BLaER1 treated with 17β-estradiol and CSF1 and Interleukin-3, amounts not matched to agents 10 nM and 100 nM (cell line): Measurements from ENCODE around the gene PRDM13.

ENCODE experiments used
- H3K27ac ChIP-seq, 11 experiments: shearing (Covaris generic); formaldehyde crosslinking; 2 replicates each; pipeline ENCODE4 v1.8.1; 2022
- H3K27me3 ChIP-seq, 11 experiments: shearing (Covaris generic); formaldehyde crosslinking; 2 replicates each; pipeline ENCODE4 v1.8.1; 2022
- H3K36me3 ChIP-seq, 11 experiments: shearing (Covaris generic); formaldehyde crosslinking; 2 replicates each; pipeline ENCODE4 v1.8.1; 2022
- H3K4me1 ChIP-seq, 10 experiments: shearing (Covaris generic); formaldehyde crosslinking; 2 replicates each; pipeline ENCODE4 v1.8.1; 2022
- H3K4me2 ChIP-seq, 11 experiments: shearing (Covaris generic); formaldehyde crosslinking; 2 replicates each; pipeline ENCODE4 v1.8.1; 2022
- H3K4me3 ChIP-seq, 10 experiments: shearing (Covaris generic); formaldehyde crosslinking; 2 replicates each; pipeline ENCODE4 v1.8.1; 2022
- H3K9ac ChIP-seq, 11 experiments: shearing (Covaris generic); formaldehyde crosslinking; 2 replicates each; pipeline ENCODE4 v1.8.1; 2022
- H3K9me3 ChIP-seq, 11 experiments: shearing (Covaris generic); formaldehyde crosslinking; replicated peaks in 1 of 11; 2 replicates each; pipeline ENCODE4 v1.8.1; 2022
- H4K20me1 ChIP-seq, 11 experiments: shearing (Covaris generic); formaldehyde crosslinking; 2 replicates each; pipeline ENCODE4 v1.8.1; 2022
- Cebpa-rat ChIP-seq, 11 experiments: shearing (Covaris generic); IDR thresholded peaks; 2 replicates each; pipeline ENCODE4 v1.8.1; 2022

Gene PRDM13

DNA sequence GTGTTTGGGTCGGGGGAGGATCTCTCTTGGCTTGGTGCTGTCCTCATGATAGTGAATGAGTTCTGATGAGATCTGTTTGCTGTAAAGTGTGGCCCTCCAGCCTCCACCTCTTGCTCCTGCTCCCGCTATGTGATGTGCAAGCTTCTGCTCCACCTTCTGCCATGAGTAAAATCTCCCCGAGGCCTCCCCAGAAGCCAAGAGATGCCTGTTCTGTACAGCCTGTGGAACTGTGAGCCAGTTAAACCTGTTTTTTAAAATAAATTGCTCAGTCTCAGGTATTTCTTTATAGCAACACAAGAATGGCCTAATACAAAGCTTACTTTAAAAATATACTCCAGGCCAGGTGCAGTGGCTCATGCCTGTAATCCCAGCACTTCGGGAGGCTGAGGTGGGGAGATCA is 26.9 kb upstream of the PRDM13 start:
- no peak for TF ChIP-seq Cebpa-rat (IDR thresholded peaks at IDR 0.05)

DNA sequence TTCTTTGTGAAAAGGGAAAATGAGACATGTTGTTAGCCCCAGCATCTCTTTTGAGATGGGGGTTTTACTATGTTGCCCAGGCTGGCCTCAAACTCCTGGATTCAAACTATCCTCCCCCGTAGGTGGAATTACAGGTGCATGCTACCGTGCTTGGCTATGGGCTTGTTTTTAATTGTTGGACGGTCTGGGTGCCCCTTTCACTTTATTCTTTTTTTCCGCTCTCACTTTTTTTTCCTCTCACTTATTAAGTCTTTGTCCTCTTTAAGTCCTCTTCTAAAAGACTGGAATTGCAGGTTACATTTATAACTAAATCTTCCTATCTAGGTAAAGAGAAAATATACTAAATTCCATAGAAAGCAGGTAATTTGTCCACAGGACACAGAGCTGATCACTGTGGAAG is 18.8 kb upstream of the PRDM13 start:
- Histone ChIP-seq H3K4me1 (peaks cover 0 to 11% (median 4%) of the 10 kb centered on the region in 10 experiments; a peak in 7 of 20 replicates), H3K36me3 (no peaks in the 10 kb centered on the region), H3K4me3 (no peak overlapping the region), H3K27me3 (peaks cover 43 to 68% (median 55%) of the 10 kb centered on the region in 11 experiments), H3K4me2 (no peak overlapping the region), H3K9ac (no peak overlapping the region), H3K9me3 (peaks cover 0 to 9% (median 0%) of the 10 kb centered on the region in 11 experiments; a peak in 5 of 22 replicates), H4K20me1 (peaks cover 0 to 12% (median 0%) of the 10 kb centered on the region in 11 experiments; a peak in 3 of 22 replicates), H3K27ac (no peak overlapping the region)
- no peak for TF ChIP-seq Cebpa-rat (IDR thresholded peaks at IDR 0.05)

More for the DNA sequence above, 26.9 kb upstream of the PRDM13 start:
- peaks cover 0 to 5% (median 0%) of the 10 kb centered on the region in 11 experiments; a peak in 1 of 22 replicates for H3K27me3 ChIP-seq
- no peaks in the 10 kb centered on the region for H3K36me3 ChIP-seq
- no peaks in the 10 kb centered on the region for H3K9me3 ChIP-seq
- H3K4me3 ChIP-seq, result no peak overlapping the region
- H3K27ac ChIP-seq, result no peak overlapping the region
- H3K9ac ChIP-seq, result no peak overlapping the region
- H3K4me2 ChIP-seq, result no peak overlapping the region
- H4K20me1 ChIP-seq, result no peaks in the 10 kb centered on the region
- no peaks in the 10 kb centered on the region for H3K4me1 ChIP-seq

DNA sequence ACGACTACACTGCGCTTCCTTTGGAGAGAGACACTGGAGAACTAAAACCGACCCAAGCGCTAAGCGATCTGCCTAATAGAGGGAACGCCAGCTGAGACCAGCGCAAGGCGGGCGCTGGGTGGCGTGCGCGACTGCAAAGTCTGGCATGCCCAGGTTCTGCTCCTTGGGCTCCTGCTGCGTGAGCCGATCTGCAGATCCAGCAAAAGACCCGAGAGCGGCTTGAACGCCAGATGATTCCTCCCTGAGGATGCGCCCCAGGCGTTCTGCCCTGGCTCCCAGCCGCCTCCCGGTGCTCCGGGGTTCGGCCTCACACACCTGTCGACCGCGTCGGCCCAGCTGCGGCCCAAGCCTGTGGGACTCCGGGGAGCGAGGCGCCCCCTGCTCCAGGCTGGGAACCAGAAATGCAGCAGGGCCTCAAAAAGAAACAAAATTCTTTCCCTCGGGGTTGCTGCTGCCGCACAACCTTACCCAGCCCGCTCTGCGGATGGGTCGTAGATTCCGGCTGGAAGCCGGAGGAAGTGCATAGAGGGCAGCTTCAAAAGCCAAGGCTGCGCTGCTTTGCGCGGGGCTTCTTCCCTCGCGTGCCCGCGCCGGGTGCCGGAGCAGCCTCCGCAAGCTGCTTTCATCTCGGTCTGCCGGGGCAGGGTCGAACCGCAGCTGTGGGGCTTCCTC is 17.9 kb upstream of the PRDM13 start:
- Histone ChIP-seq H3K9ac (peak overlapping the region; percentile 1 to 74 (median 61); a peak in 20 of 22 replicates), H3K9me3 (peaks cover 0 to 9% (median 0%) of the 10 kb centered on the region in 11 experiments; a peak in 5 of 22 replicates), H3K27ac (peak overlapping the region in 3 of 11 experiments; percentile 3 to 19 (median 5); a peak in 1 of 22 replicates), H3K4me2 (peak overlapping the region; percentile 87 to 100 (median 96)), H4K20me1 (peaks cover 0 to 12% (median 0%) of the 10 kb centered on the region in 11 experiments; a peak in 3 of 22 replicates), H3K27me3 (peaks cover 44 to 74% (median 63%) of the 10 kb centered on the region in 11 experiments), H3K36me3 (no peaks in the 10 kb centered on the region), H3K4me1 (peaks cover 0 to 15% (median 6%) of the 10 kb centered on the region in 10 experiments; a peak in 8 of 20 replicates), H3K4me3 (peak overlapping the region; percentile 59 to 77 (median 66))
- TF ChIP-seq Cebpa-rat (IDR thresholded peaks at IDR 0.05), result no peak

DNA sequence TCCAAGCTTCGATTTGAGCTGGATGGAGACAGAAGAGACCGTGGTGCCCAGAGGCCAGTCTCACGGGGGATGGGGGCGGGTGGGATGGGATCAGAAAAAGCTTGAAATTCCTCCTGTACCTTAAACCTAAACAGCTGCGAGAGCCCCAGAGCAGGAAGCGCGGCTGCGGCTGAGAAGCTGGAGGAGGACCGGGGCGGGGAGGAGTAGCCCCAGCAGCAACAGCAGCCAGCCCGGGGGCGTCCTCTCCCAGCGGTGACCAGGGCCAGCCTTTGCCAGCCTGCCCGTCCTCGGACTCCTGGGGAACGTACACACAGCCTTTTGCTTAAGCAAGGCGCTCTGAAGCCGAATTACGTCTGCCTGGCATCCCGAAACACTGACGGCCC is 17.4 kb upstream of the PRDM13 start:
- peak overlapping the region; percentile 87 to 100 (median 96) for H3K4me2 ChIP-seq
- H4K20me1 ChIP-seq, result peaks cover 0 to 12% (median 0%) of the 10 kb centered on the region in 11 experiments; a peak in 3 of 22 replicates
- H3K27ac ChIP-seq, result no peak overlapping the region
- peaks cover 0 to 9% (median 2%) of the 10 kb centered on the region in 11 experiments; a peak in 7 of 22 replicates for H3K9me3 ChIP-seq
- H3K9ac ChIP-seq, result peak overlapping the region in 9 of 11 experiments; percentile 51 to 74 (median 63); a peak in 17 of 22 replicates
- H3K36me3 ChIP-seq, result no peaks in the 10 kb centered on the region
- peaks cover 0 to 15% (median 6%) of the 10 kb centered on the region in 10 experiments; a peak in 8 of 20 replicates for H3K4me1 ChIP-seq
- peaks cover 44 to 75% (median 67%) of the 10 kb centered on the region in 11 experiments for H3K27me3 ChIP-seq
- TF ChIP-seq Cebpa-rat (IDR thresholded peaks at IDR 0.05), result no peak
- peak overlapping the region; percentile 59 to 77 (median 66) for H3K4me3 ChIP-seq

DNA sequence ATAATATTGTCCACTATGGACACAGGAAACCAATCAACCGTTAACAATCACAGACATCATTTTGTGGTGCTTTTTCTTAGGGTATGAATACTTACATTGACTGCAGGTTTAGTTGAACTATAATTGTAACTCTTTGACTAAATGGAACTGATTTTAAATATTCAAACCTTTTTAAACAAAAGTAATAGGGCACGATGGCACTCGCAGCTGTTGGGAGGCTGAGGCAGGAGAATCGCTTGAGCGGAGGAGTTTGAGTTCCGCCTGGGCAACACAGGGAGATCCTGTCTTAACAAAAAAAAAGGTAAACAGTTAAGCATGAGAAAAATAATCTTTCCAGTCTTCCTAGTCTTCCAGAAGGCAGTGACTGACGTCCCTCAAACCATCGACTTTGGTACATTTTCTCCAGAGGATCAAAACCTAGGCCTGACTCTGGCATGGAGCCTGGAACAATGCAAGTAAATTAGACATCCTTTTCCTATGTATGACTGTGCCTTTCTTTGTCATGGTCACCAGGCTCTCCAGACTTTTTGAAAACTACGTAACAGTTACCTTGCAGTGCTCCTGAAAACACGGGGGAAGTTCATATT is 16.6 kb upstream of the PRDM13 start:
- H3K27me3 ChIP-seq, result peaks cover 44 to 75% (median 67%) of the 10 kb centered on the region in 11 experiments
- H3K27ac ChIP-seq, result no peak overlapping the region
- H3K4me1 ChIP-seq, result peaks cover 0 to 15% (median 6%) of the 10 kb centered on the region in 10 experiments; a peak in 8 of 20 replicates
- H3K9me3 ChIP-seq, result peaks cover 0 to 9% (median 6%) of the 10 kb centered on the region in 11 experiments; a peak in 9 of 22 replicates
- H3K9ac ChIP-seq, result no peak overlapping the region
- TF ChIP-seq Cebpa-rat (IDR thresholded peaks at IDR 0.05), result no peak
- H3K4me3 ChIP-seq, result no peak overlapping the region
- no peaks in the 10 kb centered on the region for H3K36me3 ChIP-seq
- peaks cover 0 to 12% (median 0%) of the 10 kb centered on the region in 11 experiments; a peak in 3 of 22 replicates for H4K20me1 ChIP-seq
- H3K4me2 ChIP-seq, result peak overlapping the region in 2 of 11 experiments; percentile 96 to 98; a peak in 2 of 22 replicates

DNA sequence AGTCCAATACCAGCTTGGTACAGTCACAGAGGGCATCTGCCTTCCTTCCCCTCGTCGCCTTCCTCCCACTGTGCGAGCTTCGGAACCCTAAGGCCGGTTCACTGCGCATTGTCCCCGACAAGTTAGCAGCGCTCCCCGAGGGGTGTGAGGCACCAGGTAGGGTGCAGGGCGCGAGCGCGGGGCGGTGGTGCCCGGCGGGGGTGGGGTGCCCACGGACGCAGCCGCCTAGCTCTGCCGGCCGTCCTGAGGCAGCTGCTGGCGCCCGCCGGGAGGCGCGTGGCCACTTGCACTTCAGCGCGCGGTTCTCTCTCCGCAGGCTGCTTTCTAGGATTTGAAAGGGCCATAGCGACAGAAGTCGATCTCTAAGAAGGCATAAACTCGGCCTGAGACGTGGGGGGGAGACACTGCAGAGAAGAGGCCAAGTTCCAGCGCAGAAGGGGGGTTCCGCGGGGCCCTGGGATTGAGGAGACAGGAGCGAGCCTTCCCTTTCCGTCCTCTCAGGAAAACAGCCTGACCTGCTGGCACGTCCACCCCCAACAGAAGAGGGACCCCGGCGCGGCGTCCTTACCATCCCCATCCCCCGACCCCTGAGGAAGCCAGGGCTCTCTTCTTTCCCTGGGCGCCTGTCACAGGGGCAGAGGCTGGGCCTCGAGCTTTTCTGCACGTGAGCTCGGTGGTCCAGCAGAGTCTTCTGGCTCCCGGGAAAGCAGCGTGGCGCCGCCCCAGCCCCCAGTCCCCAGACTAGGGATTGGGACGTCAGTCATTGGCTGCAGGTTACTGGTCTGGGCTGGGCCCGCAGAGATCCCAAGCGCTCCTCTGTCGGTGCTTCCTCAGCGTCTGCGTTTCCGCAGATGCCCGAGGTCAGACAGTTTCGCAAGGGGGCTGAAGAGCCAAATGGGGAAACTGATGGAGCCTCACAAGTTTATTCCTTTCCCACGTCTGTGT is 15.6 kb upstream of the PRDM13 start:
- H3K27me3 ChIP-seq, result peaks cover 44 to 76% (median 68%) of the 10 kb centered on the region in 11 experiments

DNA sequence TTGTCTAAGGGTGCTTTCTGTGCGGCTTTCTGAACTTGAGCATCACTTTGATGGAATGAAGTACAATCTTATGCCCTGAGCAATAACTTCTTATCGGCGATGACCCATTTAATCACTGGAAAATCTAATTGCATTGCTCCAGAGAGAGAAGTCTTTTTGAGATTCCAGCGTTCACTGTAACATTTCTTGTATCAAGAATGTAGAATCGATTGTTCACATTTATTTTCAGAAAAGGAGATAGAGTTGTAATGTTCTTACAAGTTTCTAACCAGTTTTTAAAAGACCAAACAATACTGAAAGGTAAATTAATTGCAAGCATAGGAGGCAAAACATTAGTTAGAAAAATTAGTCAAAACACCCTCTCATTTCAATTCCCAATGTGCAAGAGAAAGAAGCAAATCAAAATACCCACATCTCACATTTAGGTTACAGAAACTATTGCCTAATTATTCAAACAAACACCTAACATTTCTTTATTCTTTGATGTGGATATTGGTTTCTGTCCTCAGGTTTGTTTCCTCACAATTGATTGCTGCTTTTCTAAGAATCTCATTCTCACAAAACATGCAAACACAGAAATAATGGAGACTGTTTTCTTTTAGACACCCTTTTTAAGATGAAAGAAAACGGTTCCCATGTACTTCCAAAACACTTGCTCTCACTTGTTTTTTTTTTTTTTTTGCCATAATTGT is 14.8 kb upstream of the PRDM13 start:
- peaks cover 0 to 10% (median 7%) of the 10 kb centered on the region in 11 experiments; a peak in 11 of 22 replicates for H3K9me3 ChIP-seq
- H4K20me1 ChIP-seq, result peaks cover 0 to 12% (median 0%) of the 10 kb centered on the region in 11 experiments; a peak in 3 of 22 replicates
- H3K27ac ChIP-seq, result no peak overlapping the region
- H3K27me3 ChIP-seq, result peaks cover 44 to 76% (median 64%) of the 10 kb centered on the region in 11 experiments
- H3K4me1 ChIP-seq, result peaks cover 0 to 15% (median 6%) of the 10 kb centered on the region in 10 experiments; a peak in 8 of 20 replicates
- H3K4me3 ChIP-seq, result no peak overlapping the region
- no peak overlapping the region for H3K9ac ChIP-seq
- peak overlapping the region in 1 of 11 experiments; percentile 34; a peak in 2 of 22 replicates for H3K4me2 ChIP-seq
- TF ChIP-seq Cebpa-rat (IDR thresholded peaks at IDR 0.05), result no peak
- H3K36me3 ChIP-seq, result no peaks in the 10 kb centered on the region

More for the DNA sequence above, 15.6 kb upstream of the PRDM13 start:
- no peak overlapping the region for H3K4me3 ChIP-seq
- H3K9ac ChIP-seq, result no peak overlapping the region
- H3K27ac ChIP-seq, result no peak overlapping the region
- peak overlapping the region in 2 of 11 experiments; percentile 32 to 34; a peak in 2 of 22 replicates for H3K4me2 ChIP-seq
- no peaks in the 10 kb centered on the region for H3K36me3 ChIP-seq
- H3K4me1 ChIP-seq, result peaks cover 0 to 15% (median 6%) of the 10 kb centered on the region in 10 experiments; a peak in 8 of 20 replicates
- peaks cover 0 to 10% (median 7%) of the 10 kb centered on the region in 11 experiments; a peak in 11 of 22 replicates for H3K9me3 ChIP-seq
- H4K20me1 ChIP-seq, result peaks cover 0 to 12% (median 0%) of the 10 kb centered on the region in 11 experiments; a peak in 3 of 22 replicates
- TF ChIP-seq Cebpa-rat (IDR thresholded peaks at IDR 0.05), result no peak
